GM12874 (cell line): Measurements from ENCODE around the gene CDKL4.

Experiments used
- CTCF ChIP-seq: IDR thresholded peaks from 2 replicates; pipeline ENCODE4 v1.5.1; 2011; ENCODE audit warnings: low read depth, mild to moderate bottlenecking, control low read depth, low read length, moderate library complexity; ENCODE audit not compliant: insufficient read depth

CDKL4 gene

DNA sequence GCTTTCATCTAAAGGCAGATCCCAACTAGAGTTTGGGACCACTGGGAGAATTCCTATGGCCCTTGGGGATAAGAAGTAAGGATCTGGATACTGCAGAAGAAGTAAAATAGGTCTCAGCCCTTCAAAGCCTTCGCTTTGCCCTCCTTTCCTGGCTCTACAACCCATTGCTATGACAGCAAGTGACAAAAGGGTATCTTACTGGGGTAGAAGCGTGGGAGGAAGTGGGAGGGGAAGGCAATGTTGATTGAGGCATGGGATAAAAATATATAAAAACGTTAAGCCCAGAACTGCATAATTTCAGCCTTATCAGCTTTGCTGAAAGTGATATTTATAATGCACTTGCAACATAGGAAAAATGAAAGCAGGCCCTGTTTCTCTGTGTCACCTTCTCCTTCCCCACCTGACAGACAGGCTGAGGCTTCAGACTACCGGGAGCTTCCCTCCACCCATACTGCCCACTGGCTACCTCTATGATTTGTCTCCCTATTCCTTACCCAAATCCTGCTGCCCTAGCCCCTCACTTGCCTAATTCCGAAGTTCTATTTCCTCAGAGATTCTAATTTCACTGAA lies 108.0 kb downstream of the CDKL4 start:
- no peak for TF ChIP-seq CTCF

GRCh38 chr2:39133215-39133851 lies 110.4 kb downstream of the CDKL4 start:
- TF ChIP-seq CTCF, result no peak

GRCh38 chr2:39128919-39129391 lies 114.8 kb downstream of the CDKL4 start:
- TF ChIP-seq CTCF, result no peak

DNA sequence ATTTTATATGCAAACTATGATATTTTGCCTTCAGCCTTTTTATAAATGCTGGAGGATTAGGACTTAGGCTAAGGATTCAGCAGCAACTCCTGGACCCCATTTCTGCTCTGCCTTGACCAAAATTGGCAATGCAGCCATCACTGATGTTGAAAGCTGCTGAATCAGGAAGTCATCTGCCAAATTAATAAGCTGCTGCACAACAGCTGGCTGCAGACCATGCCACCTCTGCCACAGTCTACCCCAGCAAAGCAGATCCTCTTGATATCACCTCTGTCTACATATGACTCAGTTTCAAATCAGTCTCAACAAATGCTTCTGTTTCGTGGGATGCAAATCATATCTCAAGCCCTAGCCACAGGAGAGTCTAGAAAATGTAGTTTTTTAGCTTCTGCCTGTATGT lies 115.8 kb downstream of the CDKL4 start:
- TF ChIP-seq CTCF, result no peak
